HG03342 (cell line): ENCODE results near the gene BTBD6.

Experiments used
- ATAC-seq: cut with Tn5 transposase; IDR thresholded peaks from one replicate; pipeline ENCODE4 v1.9.1; 2021; ENCODE audit warnings: mild to moderate bottlenecking, moderate library complexity; ENCODE audit not compliant: unreplicated experiment

Gene BTBD6

DNA sequence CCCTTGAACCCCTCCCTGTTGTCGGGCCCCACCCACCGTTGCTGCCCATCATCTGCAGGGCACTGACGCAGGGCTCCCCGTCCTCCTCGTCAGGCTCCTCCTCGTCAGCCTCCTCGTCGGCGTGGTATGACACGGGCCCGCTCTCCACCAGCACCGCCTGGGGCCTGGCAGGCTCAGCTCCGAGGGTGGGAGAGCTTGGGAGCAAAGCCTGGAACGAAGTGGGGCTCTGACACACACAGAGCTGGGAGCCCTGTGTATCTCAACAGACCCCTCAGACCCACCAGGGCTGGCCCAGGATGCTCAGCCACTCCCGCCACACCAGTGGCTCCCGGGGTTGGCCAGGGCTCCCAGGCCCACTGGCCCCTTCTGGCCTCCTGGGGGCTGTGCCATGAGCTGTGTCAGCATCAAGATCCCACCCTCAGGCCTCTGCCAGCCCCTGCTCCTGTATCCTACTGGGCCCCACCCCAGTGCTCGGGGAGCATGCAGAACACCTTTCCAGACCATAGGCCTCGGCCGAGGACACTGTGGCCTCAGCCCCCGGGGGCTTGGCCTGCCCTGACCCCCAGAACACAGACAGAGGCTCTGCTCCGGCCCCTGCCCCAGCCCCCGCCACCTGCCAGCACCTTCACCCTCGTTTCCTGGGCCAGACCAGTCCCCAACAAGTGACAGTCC is 37.1 kb upstream of the BTBD6 start:
- no peak for ATAC-seq

DNA sequence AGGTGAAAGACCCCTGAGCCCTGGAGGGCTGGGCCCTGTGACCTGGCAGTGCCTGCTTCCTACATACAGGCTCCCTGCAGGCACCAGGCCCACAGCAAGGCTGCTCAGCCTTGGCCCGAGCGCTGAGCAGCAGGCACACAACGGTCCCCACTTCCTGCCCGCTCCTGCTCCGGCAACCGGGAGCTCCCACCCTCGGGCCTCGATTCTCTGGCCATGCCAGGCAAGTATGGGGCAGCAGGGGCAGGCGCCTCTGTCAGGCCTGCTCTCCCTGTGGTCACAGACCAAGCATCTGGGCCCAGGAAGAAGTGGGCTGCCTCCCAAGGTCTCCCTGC is 36.6 kb upstream of the BTBD6 start:
- ATAC-seq: no peak

DNA sequence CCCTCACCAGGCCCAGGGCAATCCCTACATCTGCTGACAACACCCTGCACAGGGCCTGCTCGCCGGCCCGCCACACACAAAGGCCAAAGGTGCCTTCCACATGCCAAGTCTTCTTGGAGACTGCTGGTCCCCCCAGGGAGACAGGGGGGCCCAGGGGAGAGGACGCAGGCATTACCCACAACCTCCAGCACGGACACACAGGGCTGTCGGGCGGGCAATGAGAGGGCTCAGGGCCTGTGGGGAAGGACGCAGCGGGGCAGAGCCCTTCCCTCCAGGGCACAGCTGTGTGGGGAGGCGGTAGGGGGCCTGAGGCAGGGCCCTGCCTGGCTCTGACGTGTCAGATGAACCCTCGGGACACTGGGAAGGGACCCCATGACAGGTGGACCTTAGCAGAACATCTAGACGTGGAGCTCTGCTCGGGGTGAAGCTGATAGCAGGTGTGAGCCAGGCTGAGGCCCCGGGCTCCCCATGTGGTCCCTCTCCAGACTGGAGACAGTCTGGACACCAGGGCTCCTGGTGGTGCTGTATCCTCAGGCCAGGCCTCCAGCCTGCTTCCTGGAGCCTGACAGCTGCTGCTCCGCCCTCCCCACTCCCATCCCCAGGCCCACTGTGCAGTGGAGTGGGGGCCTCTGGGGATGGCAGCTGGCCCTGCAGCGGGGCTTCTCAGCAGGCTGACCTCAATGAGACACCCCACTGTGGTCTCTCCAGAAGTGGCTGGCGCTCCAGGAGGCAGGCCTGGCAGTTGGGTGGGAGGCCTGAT is 35.6 kb upstream of the BTBD6 start:
- no peak for ATAC-seq

DNA sequence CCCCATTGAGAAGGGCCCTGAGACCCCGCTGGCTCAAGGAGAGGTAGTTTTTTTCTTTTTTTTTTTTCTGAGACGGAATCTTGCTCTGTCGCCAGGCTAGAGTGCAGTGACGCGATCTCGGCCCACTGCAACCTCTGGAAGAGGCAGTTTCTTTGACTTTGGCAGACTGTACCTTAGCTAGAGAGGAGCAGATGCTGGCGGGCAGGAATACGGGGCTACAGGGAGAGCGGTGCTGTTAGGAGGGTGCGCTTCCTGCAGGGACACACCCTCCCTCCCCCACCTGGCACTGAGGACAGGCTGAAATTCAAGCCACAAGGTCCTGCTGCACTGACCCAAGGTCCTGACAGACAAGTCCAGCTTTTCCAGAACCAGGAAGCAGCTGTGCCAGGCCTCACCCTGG is 35.0 kb upstream of the BTBD6 start:
- no peak for ATAC-seq

DNA sequence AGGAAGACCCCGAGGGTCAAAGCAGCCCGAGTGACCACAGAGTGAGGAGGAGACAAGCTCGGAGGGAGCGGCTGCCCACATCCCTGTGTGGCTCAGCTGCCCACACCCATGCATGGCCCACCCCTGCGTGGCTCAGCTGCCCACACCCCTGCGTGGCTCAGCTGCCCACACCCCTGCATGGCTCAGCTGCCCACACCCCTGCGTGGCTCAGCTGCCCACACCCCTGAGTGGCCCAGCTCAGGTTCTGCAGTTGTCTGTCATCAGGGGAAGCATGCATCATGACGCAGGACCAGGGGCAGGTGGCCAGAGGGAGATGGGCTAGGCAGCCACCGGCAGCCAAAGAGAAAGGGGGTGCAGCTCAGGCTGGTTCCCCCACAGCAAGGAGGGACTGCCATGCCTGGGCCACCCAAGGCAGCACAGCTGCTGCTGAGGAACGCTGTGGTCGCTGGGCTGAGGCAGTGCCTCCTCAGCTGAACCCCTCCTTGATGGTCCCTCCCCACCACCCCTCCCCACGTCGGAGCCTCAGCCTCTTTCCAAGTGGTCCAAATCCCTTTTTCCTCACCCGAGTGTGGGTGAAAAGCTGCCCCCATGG is 33.9 kb upstream of the BTBD6 start:
- no peak for ATAC-seq

DNA sequence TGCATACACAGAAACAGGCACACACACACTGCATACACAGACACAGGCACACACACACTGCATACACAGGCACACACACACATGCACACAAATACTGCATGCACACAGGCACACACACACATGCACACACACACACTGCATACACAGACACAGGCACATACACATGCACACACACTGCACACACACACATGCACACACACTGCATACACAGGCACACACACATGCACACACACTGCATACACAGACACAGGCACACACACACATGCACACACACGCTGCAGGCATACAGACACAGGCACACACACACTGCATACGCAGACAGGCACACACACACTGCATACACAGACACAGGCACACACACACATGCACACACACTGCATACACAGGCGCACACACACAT is 32.7 kb upstream of the BTBD6 start:
- ATAC-seq: no peak

DNA sequence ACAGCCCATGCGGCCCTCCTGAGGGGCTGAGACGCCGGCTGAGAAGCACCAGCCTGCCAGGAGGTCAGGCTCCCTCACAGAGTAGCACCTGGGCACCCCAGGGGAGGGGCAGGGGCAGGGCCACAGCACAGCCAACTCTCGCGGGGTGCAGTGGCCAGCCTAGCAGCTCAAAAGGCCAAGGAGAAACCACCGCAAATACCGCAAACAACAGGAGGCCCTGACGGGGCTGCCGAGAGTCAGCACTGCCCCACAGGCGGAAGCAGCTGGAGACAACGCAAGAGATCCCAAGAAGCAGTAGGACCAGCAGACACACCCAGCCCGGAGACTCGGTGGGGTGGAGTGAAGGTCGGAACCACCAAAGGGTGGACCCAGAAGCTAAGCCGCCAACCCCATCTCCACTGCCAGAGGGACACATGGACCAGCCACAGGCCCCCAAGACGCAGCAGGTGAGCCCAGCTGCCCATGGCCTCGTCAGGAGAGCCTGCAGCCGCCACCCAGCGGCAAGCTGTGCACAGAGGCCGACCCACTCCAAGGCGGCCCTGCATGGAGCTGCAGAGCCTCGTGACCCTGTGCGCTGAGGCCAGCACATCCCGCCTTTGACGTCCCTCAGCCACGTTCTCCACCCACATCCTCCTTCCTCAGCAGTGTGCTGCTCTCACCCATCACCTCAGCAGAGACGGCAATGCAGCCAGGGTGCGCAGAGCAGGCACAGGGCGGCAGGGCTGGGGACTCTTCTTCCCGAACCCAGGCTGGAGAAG is 31.7 kb upstream of the BTBD6 start:
- no peak for ATAC-seq

DNA sequence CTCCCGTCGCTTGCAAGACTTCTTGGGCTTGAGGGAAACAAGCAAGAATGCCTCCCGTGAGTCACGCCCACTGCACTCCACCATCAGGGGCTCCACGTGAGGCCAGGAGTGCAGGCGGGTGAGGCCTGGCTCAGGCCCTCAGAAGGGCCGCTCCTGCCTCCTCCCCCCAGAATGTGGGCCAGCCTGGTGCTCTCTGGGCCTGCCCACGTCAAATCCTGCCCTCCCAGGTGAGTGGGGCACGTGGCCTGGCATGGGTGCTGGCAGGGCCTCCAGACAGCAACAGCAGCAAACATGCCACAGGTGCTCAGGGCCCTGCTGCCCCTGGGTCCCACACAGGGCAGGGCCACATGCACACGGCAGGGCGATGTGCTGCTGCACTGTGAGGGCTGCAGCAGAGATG is 30.6 kb upstream of the BTBD6 start:
- ATAC-seq: no peak

DNA sequence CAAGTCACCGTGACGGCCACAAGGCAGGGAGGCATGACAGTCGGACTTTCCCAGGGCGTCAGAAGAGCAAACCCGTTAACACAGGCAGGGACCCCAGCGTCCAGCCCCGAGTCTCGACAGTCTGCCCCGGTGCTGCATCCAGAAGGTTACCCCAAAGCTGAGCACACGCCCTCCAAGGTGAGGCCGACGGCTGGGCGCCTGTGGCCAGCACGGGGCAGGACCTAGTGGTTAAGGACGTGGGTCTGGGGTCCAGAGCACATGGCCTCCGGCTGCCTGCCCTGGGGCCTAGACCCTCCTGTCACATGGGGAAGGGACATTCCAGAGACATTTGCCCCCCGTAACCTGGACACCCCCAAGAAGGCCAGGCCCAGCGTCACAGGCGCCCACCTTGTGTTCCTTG is 29.7 kb upstream of the BTBD6 start:
- ATAC-seq: no peak

DNA sequence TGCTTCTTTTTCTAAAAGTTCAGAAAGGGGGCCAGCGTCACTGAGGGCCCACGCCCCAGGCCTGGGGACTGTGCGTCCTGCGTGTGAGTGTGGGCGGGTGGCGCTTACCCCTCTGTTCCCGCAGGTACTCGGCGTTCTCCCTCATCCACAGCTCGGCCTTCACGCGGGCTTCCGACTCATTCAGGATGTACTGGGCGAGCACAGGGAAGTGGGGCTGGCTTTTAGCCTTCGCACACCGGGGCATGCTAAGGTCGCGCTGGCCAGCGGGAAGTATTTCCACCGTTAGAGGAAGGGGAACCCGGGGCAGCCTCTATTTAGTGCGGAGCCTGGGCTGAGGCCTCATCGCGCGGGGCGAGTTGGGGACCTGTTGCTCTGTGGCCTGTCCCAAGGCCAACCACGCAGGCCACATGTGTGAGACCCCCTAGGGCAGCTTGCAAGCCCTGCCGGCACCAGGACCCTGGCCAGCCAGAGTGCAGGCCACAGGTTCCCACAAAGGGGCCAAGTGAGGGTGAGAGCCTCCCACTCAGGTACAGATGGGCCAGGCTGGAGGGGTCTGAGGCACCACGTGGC is 29.2 kb upstream of the BTBD6 start:
- ATAC-seq: no peak

DNA sequence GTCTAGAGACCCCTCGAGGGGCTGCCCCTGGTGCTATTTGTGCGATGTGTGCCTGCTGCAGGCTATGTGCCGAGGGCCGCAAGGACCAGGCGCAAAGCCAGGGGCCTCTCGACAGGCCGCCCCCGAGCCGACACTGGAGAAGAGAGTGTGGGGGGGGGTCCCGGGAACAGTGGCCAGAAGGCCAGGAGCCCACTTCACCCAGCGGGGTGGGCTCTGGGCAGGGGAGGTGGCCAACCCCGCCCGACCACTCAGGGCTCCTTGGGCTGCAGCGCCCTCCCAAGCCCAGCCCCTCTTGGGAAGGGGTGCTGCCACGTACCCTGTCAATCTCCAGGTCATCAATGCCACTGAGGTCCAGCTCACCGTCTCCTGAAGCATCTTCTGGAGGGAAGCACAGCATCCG is 28.6 kb upstream of the BTBD6 start:
- no peak for ATAC-seq

DNA sequence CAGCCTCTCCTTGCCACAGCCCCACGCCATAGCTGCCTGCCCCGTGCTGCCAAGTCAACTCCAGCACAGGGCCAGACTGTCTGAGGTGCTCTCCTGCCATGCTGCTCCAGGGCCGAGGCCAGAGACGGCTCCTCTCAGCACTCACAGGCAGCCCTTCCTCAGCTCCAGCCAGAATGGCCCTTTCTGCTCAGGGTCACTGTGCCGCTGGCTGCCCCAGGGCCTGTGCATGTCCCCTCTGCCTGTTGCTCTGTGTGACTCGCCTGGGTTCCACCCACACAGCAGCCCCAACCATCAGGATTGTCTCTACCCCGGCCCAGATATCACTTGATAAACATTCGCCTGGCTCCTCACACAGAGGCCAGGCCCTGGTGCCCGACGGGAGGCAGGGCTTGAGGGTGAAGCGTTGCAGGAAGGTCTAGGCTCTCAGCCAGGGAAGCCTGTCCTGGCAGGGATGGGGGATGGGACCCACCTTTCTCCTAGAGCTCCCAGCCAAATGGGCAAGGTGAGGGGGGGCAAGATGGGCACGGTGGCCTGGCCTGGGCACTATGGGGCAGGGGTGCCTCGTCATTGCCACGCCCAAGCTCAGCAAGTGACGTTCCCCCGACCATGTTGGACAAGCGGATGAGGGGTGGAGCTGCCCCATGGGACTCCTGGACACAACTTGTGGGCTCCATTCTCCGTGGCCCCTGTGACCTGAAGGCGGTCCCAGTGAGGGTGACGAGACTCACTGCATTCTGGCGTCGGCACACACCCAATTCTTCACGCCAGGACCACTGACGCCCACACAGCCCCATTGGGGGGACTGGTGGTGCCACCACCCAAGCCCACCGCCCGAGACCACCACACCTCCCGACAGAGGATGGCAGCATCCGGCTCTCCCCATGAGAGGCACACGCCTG is 27.4 kb upstream of the BTBD6 start:
- ATAC-seq: no peak

DNA sequence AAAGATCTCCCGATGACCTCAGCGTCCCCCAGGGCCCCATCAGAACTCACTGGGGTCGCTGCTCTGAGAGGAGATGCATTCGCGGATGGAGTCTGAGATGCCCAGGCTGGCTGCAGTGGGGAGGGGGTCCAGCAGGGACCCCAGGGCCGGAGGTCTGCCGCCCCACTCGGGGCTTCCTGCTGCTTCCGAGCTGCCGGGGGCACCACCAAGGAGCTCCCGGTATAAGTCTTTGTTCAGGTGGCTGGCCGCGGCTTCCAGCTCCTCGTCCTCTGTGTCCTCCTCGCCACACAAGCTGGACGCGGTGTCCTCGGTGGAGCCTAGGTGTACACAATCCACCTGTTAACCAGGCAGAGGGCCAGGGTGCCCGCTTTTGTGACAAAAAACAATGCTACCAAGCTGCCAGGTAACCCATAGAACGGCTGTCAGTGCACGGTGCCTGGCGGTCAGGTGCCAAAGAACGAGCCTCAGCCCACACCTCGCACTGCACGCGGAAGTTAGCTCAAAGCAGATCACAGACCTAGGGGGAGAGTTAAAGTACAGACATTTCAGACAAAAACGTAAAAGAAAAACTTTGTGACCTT is 26.6 kb upstream of the BTBD6 start:
- no peak for ATAC-seq

DNA sequence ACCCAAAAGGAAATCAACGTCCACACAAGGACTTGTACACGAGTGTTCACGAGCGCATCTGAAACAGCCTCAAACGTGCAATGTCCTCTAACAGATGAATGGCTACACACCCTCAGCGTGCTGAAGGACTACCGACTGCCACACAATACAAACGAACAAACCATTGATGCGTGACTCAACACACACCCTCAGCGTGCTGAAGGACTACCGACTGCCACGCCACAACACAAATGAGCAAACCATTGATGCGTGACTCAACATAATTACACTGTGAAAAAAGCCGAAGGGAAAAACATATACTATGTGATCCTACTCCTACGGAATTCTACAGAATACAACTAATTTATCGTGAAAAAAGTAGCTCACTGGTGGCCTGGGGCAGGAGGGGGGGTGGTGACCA is 25.1 kb upstream of the BTBD6 start:
- no peak for ATAC-seq

DNA sequence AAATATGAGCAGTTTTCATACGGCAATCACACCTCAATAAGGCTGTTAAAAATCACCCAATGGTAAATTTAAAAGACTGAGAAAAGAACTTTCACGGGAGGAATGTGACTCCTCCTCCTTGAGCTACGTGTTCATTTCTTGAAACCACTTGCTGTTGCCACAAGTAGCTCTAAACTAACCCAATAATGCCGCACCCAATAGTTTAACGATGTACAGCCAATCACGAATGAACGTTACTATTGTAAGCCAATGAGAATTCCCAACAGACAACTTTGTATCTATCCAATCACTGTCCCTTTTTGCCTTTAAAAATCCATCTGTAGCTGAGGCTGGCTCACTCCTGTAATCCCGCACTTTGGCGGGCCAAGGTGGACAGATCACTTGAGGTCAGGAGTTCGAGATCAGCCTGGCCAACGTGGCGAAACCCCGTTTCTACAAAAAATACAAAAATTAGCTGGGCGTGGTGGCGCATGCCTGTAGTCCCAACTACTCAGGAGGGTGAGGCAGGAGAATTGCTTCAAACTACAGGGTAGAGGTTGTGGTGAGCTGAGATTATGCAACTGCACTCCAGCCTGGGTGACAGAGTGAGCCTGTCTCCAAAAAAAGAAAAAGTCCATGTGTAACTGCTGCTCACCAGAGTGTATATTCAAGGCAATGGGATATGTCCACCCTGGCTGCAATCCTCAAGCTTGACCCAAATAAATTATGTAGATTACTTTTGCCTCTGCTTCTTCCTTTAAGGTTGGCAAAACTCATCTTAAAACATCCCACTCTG is 24.4 kb upstream of the BTBD6 start:
- ATAC-seq: no peak

DNA sequence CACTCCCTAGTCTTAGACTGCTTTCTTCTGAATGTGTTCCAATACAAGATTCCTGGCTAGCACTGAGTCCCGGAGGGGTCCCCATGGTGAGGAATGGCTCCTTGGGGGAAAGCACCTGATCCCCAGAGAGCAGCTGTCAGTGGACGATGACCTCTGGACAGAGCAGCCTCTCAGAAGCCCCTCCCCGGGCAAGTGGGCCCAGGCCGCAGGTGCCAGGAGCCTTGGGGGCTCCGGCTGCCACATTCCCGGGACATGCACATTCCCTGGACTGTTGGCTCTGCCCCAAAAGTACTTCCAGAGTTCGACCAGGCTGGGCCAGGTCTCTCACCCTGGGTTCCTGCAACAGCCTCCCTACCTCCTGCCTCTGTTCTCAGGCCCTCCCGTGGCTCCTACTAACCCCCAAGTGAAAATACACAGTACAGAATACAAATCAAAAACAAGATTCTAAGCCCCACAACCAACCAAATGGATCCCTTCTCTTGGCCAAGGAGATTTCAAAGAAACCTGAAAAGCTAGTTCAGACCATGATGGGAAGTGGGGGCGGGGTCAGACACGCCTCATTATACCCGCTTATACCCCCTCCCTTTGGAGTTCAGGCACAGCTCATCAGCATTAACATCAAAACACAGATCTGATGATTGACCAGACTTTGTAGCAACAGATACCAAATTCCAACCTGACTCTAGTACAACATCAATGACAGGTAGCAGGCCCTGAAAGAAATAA is 23.3 kb upstream of the BTBD6 start:
- ATAC-seq: no peak

DNA sequence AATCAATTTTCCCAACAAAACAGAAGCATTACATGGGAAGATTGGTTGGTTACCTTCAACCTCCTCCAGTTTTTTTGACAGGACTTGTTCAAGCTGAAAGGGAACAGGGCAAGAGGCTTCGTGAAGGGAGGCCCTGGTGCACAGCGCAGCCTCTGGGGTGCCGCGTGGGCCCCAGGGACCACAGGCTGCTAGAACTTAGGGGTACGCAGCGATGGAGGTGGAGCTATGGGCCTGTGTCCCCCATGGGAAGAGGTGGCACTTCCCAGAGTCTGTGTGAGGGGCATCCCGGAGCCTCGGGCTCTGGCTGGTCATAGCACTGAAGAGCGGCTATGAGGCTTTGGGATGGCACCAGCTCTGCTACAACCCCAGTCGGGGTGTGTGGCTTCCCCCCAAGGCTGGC is 22.1 kb upstream of the BTBD6 start:
- ATAC-seq: no peak

DNA sequence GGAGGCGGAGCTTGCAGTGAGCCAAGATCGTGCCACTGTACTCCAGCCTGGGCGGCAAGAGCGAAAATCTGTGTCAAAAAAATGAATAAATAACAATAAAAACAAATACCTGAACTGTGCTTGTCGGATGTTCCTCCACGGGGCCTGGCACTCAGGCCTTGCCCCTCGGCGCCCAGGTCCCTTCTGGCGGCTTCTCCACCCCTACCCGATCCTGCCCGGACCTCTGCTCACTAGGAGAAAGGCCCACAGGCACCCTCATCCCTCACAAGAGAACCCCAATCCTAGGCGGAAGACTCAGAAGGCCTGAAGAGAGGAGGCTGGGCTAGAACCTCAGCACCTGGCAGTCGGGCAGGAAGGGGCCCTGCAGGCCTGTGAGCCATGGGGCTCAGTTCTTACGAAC is 21.0 kb upstream of the BTBD6 start:
- no peak for ATAC-seq

DNA sequence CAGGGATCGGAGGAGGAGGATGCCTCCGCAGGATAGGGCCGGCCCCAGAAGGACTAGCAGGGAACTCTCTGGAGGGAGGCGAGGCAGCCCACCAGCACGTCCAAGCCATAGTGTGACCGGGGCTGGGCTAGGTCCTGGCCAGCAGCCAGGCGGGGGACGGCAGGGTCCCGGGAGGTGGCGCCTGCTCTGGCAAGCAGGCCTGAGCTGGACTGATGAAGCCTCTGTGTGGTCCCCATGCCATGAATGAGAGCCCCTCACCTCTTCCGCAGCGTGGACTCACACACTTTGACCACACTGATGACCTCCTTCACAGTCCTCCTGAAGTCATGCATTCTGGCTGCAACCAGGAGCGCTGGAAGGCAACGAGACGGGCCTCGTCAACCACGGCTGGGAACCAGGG is 19.8 kb upstream of the BTBD6 start:
- no peak for ATAC-seq
